ENCODE results near the gene MLPH.

GRCh38 chr2:237583385-237584295 lies 96.6 kb downstream of the MLPH start:
- TF ChIP-seq, protein P1, sequence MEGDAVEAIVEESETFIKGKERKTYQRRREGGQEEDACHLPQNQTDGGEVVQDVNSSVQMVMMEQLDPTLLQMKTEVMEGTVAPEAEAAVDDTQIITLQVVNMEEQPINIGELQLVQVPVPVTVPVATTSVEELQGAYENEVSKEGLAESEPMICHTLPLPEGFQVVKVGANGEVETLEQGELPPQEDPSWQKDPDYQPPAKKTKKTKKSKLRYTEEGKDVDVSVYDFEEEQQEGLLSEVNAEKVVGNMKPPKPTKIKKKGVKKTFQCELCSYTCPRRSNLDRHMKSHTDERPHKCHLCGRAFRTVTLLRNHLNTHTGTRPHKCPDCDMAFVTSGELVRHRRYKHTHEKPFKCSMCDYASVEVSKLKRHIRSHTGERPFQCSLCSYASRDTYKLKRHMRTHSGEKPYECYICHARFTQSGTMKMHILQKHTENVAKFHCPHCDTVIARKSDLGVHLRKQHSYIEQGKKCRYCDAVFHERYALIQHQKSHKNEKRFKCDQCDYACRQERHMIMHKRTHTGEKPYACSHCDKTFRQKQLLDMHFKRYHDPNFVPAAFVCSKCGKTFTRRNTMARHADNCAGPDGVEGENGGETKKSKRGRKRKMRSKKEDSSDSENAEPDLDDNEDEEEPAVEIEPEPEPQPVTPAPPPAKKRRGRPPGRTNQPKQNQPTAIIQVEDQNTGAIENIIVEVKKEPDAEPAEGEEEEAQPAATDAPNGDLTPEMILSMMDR (IDR thresholded peaks at IDR 0.05; ENCODE audit: low read depth, low read length, poor library complexity, severe bottlenecking): no peak
- no peak for TF ChIP-seq EZH2phosphoT487 (IDR thresholded peaks at IDR 0.05; ENCODE audit: borderline replicate concordance, low read length)
